B cell (primary cell): ENCODE data around the gene SCRN1. TPM values are rescaled to one million over a fixed set of nuclear protein-coding genes. Genes with fewer than 3 reads are reported as not detected.
"Not testable (repeated sequence)": the region's sequence is repeated elsewhere in the genome, so short reads cannot be mapped to it uniquely, and the experiment has no call there.

Source experiments
- ATAC-seq: fragments of 200-7000 bp; cut with Tn5 transposase; one replicate; pipeline ENCODE4 v1.10.0; 2021; ENCODE audit warnings: low read depth, mild to moderate bottlenecking, moderate number of reproducible peaks, moderate library complexity
- CTCF ChIA-PET: fragments of 350-600 bp; sonication (Branson Sonifier 250); formaldehyde crosslinking; loops from one replicate; lab custom pipeline; 2021; ENCODE audit warnings: antibody characterized with exemption, inconsistent platforms; lab: Charles Lee
- POLR2A ChIA-PET: fragments of 350-600 bp; sonication (Branson Sonifier 250); formaldehyde crosslinking; loops from one replicate; lab custom pipeline; 2021; ENCODE audit warnings: antibody characterized with exemption; lab: Charles Lee
- DNase-seq: peaks from one replicate; pipeline ENCODE4 v3.0.0; 2013
- H2AFZ ChIP-seq: 2 replicates; pipeline ENCODE4 v1.6.1; 2012; ENCODE audit warnings: mild to moderate bottlenecking, low read depth, low read length; ENCODE audit not compliant: insufficient read depth, poor library complexity, severe bottlenecking
- H3K27ac ChIP-seq, 2 donors: 1 replicate in 1 of 2; 2 replicates in 1 of 2; pipeline ENCODE4 v1.5.1; 2012 to 2013; ENCODE audit warnings: low read length in 2 of 2, mild to moderate bottlenecking in 2 of 2, moderate library complexity in 1 of 2
- H3K27me3 ChIP-seq, 4 experiments: fragments of 200-600 bp in 1 of 4; sonication (generic) in 1 of 4; replicated peaks in 1 of 4; 1 replicate in 2 of 4; 2 replicates in 2 of 4; pipeline versions ENCODE4 v1.6.1 to v1.7.0; 2013 to 2016; ENCODE audit warnings: low read length in 3 of 4, mild to moderate bottlenecking in 2 of 4, mixed read lengths in 1 of 4, moderate library complexity in 1 of 4; ENCODE audit not compliant: insufficient read depth in 4 of 4, control insufficient read depth in 3 of 4; ENCODE audit errors: control extremely low read depth in 1 of 4
- H3K36me3 ChIP-seq, 2 experiments: replicated peaks in 1 of 2; 1 replicate in 1 of 2; 2 replicates in 1 of 2; pipeline versions ENCODE4 v1.6.1 to v1.7.1; 2013; ENCODE audit warnings: low read length in 1 of 2; ENCODE audit not compliant: insufficient read depth in 2 of 2, control insufficient read depth in 1 of 2; ENCODE audit errors: control extremely low read depth in 1 of 2, extremely low read depth in 1 of 2
- H3K4me1 ChIP-seq, 2 donors: fragments of 200-600 bp in 1 of 2; sonication (generic) in 1 of 2; 1 replicate in 1 of 2; 2 replicates in 1 of 2; pipeline versions ENCODE4 v1.5.1 to v1.6.1; 2013 to 2017; ENCODE audit warnings: low read length in 2 of 2; ENCODE audit not compliant: control insufficient read depth in 2 of 2, insufficient read depth in 2 of 2
- H3K4me2 ChIP-seq: replicated peaks from 2 replicates; pipeline ENCODE3; 2012; ENCODE audit warnings: mild to moderate bottlenecking, low read depth, low read length; ENCODE audit not compliant: poor library complexity, severe bottlenecking
- H3K4me3 ChIP-seq, 5 experiments: fragments of 200-600 bp in 1 of 5; sonication (generic) in 1 of 5; 1 replicate in 3 of 5; 2 replicates in 2 of 5; pipeline versions ENCODE4 v1.5.1 to v1.7.0; 2011 to 2016; ENCODE audit warnings: low read length in 4 of 5, mild to moderate bottlenecking in 4 of 5, low read depth in 2 of 5, control low read depth in 1 of 5, moderate library complexity in 1 of 5; ENCODE audit not compliant: insufficient read depth in 1 of 5; ENCODE audit errors: control extremely low read depth in 1 of 5, extremely low read depth in 1 of 5
- H3K79me2 ChIP-seq: fragments of 200-600 bp; sonication (generic); one replicate; pipeline ENCODE4 v1.6.0; 2016; ENCODE audit warnings: low read length; ENCODE audit not compliant: control insufficient read depth, insufficient read depth
- H3K9ac ChIP-seq: fragments of 200-600 bp; sonication (generic); 2 replicates; pipeline ENCODE4 v1.6.1; 2017; ENCODE audit warnings: mild to moderate bottlenecking, low read length, moderate library complexity
- H3K9me3 ChIP-seq, 3 donors: one replicate each; pipeline versions ENCODE4 v1.6.1 to v1.7.1; 2013; ENCODE audit warnings: low read length in 2 of 3; ENCODE audit not compliant: control insufficient read depth in 2 of 3, insufficient read depth in 1 of 3; ENCODE audit errors: control extremely low read depth in 1 of 3
- H4K20me1 ChIP-seq: 2 replicates; pipeline ENCODE4 v1.6.0; 2012; ENCODE audit warnings: mild to moderate bottlenecking, low read length; ENCODE audit not compliant: insufficient read depth, control insufficient read depth, poor library complexity, severe bottlenecking
- H3K27ac Mint-ChIP-seq: one replicate; pipeline ENCODE4 v1.8.0; 2021; ENCODE audit warnings: mixed read lengths
- H3K27me3 Mint-ChIP-seq: one replicate; pipeline ENCODE4 v1.8.0; 2021; ENCODE audit warnings: mixed read lengths
- H3K4me1 Mint-ChIP-seq: one replicate; pipeline ENCODE4 v1.8.0; 2021; ENCODE audit warnings: mixed read lengths
- H3K4me3 Mint-ChIP-seq: one replicate; pipeline ENCODE4 v1.8.0; 2021; ENCODE audit warnings: mixed read lengths
- H3K9me3 Mint-ChIP-seq: one replicate; pipeline ENCODE4 v1.8.0; 2022; ENCODE audit warnings: mixed read lengths; ENCODE audit not compliant: insufficient read depth
- CTCF ChIP-seq: fragments of 200-600 bp; IDR thresholded peaks from one replicate; pipeline ENCODE4 v1.8.0; 2022; ENCODE audit warnings: antibody characterized with exemption, mild to moderate bottlenecking
- EZH2 ChIP-seq: IDR thresholded peaks from 2 replicates; pipeline ENCODE4 v1.6.1; 2012; ENCODE audit warnings: borderline replicate concordance, low read depth, mild to moderate bottlenecking, moderate library complexity, low read length; ENCODE audit not compliant: insufficient read depth, poor library complexity, severe bottlenecking
- WGBS: methylation state at CpG from one replicate; pipeline ENCODE4 v1.1.5; 2013; ENCODE audit warnings: missing lambda C conversion rate; ENCODE audit not compliant: insufficient coverage; 5-methylcytosine and 5-hydroxymethylcytosine counted together
- intact Hi-C: fragments of 100-400 bp; cut with micrococcal nuclease; formaldehyde crosslinking; loops from one replicate; pipeline ENCODE4 v1.10.0; 2022
- polyA plus RNA-seq: library from polyadenylated mRNA; depleted of rRNA; stranded (reverse); fragments of >200 nt; gene quantifications from 2 replicates; pipeline ENCODE4 v1.2.3, GENCODE V29; 2012
- total RNA-seq, 2 donors: library from RNA; stranded (reverse); fragments of 120-200 nt in 1 of 2; gene quantifications; 1 replicate in 1 of 2; 2 replicates in 1 of 2; pipeline versions ENCODE4 v1.2.3 to v1.2.4, GENCODE V29; 2013 to 2022

Gene SCRN1
- total and polyA plus RNA-seq, 2 donors (not counting 1 experiment from before 2014, with no cell fraction given), result 16.6 to 66.6 TPM

- TF ChIP-seq EZH2 (no peak), CTCF (no peak)
- no peak overlapping the region for H3K27ac Mint-ChIP-seq
- WGBS, result 86% methylated on average over 1 of the region's 1 CpG
- peaks cover 14% of the 10 kb centered on the region for H3K4me1 Mint-ChIP-seq
- no peak overlapping the region for H2AFZ ChIP-seq
- no peak overlapping the region for H3K27ac ChIP-seq
- no peak overlapping the region for H3K4me3 ChIP-seq
- H3K9me3 ChIP-seq, result no peaks in the 10 kb centered on the region
- no peak overlapping the region for H3K9ac ChIP-seq
- no peaks in the 10 kb centered on the region for H3K27me3 ChIP-seq
- no peak overlapping the region for H3K4me2 ChIP-seq
- intact Hi-C loops, result no loop called here
- no peak for ATAC-seq
- POLR2A ChIA-PET, result no interaction called here
- H3K4me1 ChIP-seq, result peaks cover under 1 to 7% of the 10 kb centered on the region in 2 donors
- H3K27me3 Mint-ChIP-seq, result no peaks in the 10 kb centered on the region
- H3K4me3 Mint-ChIP-seq, result no peak overlapping the region
- CTCF ChIA-PET, result no interaction called here
- H3K9me3 Mint-ChIP-seq, result no peaks in the 10 kb centered on the region
- peaks cover 0 to 9% of the 10 kb centered on the region in 2 experiments for H3K36me3 ChIP-seq
- no peaks in the 10 kb centered on the region for H3K79me2 ChIP-seq
- DNase-seq, result no peak
- H4K20me1 ChIP-seq, result peaks cover 5% of the 10 kb centered on the region
Measured at GRCh38 chr7:29962035-29962434, 27.6 kb downstream of the SCRN1 start.

- DNase-seq, H3K27me3 Mint-ChIP-seq, H4K20me1 ChIP-seq, CTCF ChIA-PET, H3K9me3 Mint-ChIP-seq, H3K27me3 ChIP-seq, H3K27ac ChIP-seq, H3K4me3 ChIP-seq, H3K4me3 Mint-ChIP-seq, intact Hi-C loops, H3K4me2 ChIP-seq, H2AFZ ChIP-seq, H3K9me3 ChIP-seq, H3K27ac Mint-ChIP-seq, H3K36me3 ChIP-seq, H3K79me2 ChIP-seq, ATAC-seq, POLR2A ChIA-PET, H3K9ac ChIP-seq: not testable (repeated sequence)
- H3K4me1 Mint-ChIP-seq, result peaks cover 18% of the 10 kb centered on the region
- WGBS, result 100% methylated on average over 1 of the region's 19 CpGs
- H3K4me1 ChIP-seq, result peaks cover 4 to 11% of the 10 kb centered on the region in 2 donors
Measured at GRCh38 chr7:29961611-29962010, 28.0 kb downstream of the SCRN1 start.
